Peyer's patch (tissue), 4 donors: Measurements from ENCODE around the gene NOL4L. TPM values are rescaled to one million over a fixed set of nuclear protein-coding genes. Genes with fewer than 3 reads are reported as not detected.
A peak's percentile ranks its signal among the peaks of the same experiment; 100 is the strongest.

ENCODE experiments used
- DNase-seq, 3 donors: peaks; one replicate each; pipeline ENCODE4 v3.0.0-alpha.2; 2017 to 2019
- H3K27ac ChIP-seq, 4 donors: fragments of 200-600 bp; sonication (generic); one replicate each; pipeline ENCODE4 v1.5.1; 2016 to 2019
- H3K27me3 ChIP-seq, 2 donors: fragments of 200-600 bp; sonication (generic); one replicate each; pipeline ENCODE4 v1.5.1; 2019
- H3K36me3 ChIP-seq, 3 donors: fragments of 200-600 bp; sonication (generic); one replicate each; pipeline ENCODE4 v1.5.1; 2016 to 2019
- H3K4me1 ChIP-seq, 4 donors: fragments of 200-600 bp; sonication (generic); one replicate each; pipeline ENCODE4 v1.5.1; 2016 to 2019
- H3K4me3 ChIP-seq, 4 donors: fragments of 200-600 bp; sonication (generic); 1 replicate in 3 of 4; 2 replicates in 1 of 4; pipeline ENCODE4 v1.5.1; 2016 to 2019; ENCODE audit warnings: mild to moderate bottlenecking in 1 of 4
- H3K9me3 ChIP-seq, 4 donors: fragments of 200-600 bp; sonication (generic); one replicate each; pipeline ENCODE4 v1.5.1; 2016 to 2019; ENCODE audit warnings: mild to moderate bottlenecking in 1 of 4
- POLR2A ChIP-seq, 2 donors: fragments of 450-650 bp; IDR thresholded peaks; one replicate each; pipeline ENCODE4 v1.5.1; 2017; ENCODE audit warnings: antibody characterized with exemption in 2 of 2, mild to moderate bottlenecking in 2 of 2, moderate library complexity in 2 of 2
- total RNA-seq, 4 donors: library from RNA; depleted of rRNA; stranded (reverse); fragments of >200 nt; gene quantifications; one replicate each; pipeline ENCODE4 v1.1.0, GENCODE V29; 2016
- TF ChIP-seq, protein P1 (sequence below), 6 experiments: fragments of 450-650 bp in 4 of 6; fragments of 200-600 bp in 2 of 6; sonication (generic) in 1 of 6; IDR thresholded peaks; one replicate each; pipeline ENCODE4 v1.5.1; 2017 to 2019; ENCODE audit warnings: antibody characterized with exemption in 6 of 6, mild to moderate bottlenecking in 3 of 6, moderate library complexity in 1 of 6

Gene NOL4L
- total RNA-seq, 4 donors from 2014 or later = 44.6 to 134 (median 109) TPM

DNA sequence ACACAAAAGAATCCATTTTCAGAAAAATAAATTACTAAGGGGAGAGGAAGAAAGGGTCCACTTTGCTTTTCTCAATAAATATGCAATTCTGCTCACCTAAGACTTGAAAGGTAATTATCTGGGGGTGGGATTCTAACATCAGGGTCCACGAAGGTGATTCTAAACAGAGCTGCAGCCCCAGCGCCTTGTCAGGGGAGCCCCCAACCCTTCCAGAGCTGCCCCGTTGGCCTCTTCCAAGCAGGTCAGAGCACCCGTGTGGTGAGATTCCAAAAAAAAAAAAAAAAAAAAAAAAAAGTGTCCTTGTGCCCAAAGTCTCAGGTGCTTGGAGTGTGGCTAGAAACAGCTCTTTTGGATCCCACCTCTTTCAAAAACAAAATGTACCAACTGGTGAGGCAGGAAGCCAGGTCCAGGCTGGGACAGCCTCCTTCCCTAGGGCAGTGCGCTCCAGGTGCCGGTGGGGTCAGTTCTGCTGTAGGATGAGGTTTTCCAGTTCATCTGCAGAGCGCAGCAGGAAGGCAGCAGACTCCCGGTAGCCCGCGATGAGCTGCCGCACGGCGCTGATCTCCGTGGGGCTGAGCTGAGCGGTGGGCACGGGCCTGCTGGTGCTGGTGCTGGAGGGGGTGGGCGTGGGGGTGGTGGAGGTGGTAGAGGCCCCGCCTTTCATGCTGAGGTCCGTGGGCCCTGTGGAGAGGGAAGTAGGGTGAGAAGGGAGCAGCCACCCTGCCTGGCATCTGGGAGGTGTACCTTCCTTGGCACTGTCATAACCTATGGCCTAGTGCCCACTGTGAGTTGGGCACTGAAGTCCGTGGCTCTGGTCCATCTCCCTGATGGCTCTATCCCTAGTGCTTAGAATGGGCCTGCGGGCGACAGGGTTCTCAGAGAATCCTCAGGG is 137.8 kb downstream of the NOL4L start:
- Histone ChIP-seq H3K9me3 (no peaks in the 10 kb centered on the region), H3K36me3 (peaks cover 0 to 89% (median 0%) of the 10 kb centered on the region in 3 donors), H3K4me1 (peaks cover 0 to 11% (median 0%) of the 10 kb centered on the region in 4 donors)

DNA sequence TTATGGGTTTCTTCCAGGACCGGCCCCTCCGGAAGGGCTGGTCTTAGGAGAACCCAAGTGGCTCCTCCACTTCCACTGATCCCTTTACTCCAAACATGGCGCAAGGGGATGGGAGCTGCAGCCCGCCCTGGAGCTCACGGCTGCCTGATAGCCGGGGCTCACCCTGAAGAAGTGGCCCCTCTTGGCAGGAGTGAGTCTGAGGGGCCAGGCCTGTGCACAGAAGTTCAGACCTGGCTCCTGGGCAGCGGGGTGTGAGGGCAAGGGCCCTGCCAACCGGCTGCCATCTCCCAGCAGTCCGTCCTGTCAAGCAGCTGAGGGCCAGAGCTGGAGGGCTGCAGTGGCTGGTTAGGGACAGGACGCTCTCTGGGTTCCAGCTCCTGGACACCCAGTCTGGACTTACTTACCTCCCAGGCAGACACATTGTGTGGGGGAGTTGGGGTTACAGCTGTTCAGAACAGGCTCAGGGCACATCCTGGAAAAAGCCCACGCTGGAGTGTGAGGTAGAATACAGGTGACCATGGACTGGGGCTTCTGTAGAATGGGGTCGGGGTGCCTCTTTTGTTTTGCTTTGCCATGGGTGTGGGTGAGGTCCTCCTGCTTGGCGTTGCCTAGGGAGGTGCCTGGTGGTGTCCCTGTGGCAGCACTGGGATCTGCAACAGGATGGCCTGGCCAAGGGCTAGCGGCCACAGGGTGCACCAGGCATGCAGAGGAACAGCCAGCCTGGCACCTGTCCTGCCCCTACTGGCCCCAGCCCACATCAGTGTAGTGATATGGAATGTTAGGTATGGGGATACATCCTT is 138.6 kb downstream of the NOL4L start:
- peaks cover 0 to 11% (median 0%) of the 10 kb centered on the region in 4 donors for H3K4me1 ChIP-seq
- TF ChIP-seq POLR2A (IDR thresholded peaks at IDR 0.05) = no peak
- TF ChIP-seq, protein P1, sequence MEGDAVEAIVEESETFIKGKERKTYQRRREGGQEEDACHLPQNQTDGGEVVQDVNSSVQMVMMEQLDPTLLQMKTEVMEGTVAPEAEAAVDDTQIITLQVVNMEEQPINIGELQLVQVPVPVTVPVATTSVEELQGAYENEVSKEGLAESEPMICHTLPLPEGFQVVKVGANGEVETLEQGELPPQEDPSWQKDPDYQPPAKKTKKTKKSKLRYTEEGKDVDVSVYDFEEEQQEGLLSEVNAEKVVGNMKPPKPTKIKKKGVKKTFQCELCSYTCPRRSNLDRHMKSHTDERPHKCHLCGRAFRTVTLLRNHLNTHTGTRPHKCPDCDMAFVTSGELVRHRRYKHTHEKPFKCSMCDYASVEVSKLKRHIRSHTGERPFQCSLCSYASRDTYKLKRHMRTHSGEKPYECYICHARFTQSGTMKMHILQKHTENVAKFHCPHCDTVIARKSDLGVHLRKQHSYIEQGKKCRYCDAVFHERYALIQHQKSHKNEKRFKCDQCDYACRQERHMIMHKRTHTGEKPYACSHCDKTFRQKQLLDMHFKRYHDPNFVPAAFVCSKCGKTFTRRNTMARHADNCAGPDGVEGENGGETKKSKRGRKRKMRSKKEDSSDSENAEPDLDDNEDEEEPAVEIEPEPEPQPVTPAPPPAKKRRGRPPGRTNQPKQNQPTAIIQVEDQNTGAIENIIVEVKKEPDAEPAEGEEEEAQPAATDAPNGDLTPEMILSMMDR (IDR thresholded peaks at IDR 0.05) = no peak
- no peaks in the 10 kb centered on the region for H3K27me3 ChIP-seq
- no peak overlapping the region for H3K27ac ChIP-seq
- no peaks in the 10 kb centered on the region for H3K9me3 ChIP-seq
- H3K36me3 ChIP-seq = peaks cover 0 to 85% (median 0%) of the 10 kb centered on the region in 3 donors
- DNase-seq = peak in 1 of 3 donors; percentile 37
- H3K4me3 ChIP-seq = no peak overlapping the region

More for the DNA sequence above, 137.8 kb downstream of the NOL4L start:
- DNase-seq = peak in 1 of 3 donors; percentile 41
- H3K4me3 ChIP-seq = no peak overlapping the region
- no peak overlapping the region for H3K27ac ChIP-seq
- H3K27me3 ChIP-seq = no peaks in the 10 kb centered on the region
- TF ChIP-seq POLR2A (IDR thresholded peaks at IDR 0.05) = no peak
- TF ChIP-seq, protein P1 (IDR thresholded peaks at IDR 0.05) = no peak

DNA sequence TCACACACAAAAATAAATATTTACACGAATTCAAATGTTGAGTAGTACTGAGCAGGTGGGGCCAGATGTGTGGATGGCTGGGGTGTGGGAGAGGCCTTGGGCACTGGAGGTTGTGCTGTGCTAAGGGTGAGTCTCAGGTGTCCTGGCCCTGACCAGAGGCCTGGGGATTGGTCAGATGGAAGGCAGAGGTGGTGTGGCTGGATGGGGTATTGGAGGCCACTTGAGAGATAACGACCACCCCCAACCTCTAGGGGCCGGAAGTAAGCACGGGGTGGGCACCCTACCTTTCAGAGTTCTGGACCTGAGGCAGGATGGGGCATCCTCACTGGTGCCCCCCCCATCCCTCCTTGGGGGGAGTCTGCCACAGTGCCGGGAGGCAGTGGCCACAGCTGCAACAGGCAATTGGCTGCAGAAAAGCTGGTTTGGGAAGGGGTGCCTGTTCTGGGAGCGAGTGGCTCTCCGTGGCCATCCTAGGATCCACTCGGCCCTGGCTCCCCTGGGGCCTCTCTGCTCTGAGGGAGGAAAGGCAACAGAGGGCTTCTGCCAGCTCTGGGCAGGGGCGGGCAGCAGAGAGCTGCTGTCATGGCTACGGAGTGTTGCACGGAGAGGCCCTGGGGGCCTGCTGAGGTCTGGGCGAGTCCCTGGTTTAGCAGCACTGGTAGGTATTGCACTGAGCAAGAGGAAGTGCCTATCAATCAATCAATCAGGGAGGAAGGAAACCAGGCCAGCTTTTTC is 139.4 kb downstream of the NOL4L start:
- Histone ChIP-seq H3K4me1 (peaks cover 0 to 13% (median 0%) of the 10 kb centered on the region in 4 donors), H3K36me3 (peaks cover 0 to 80% (median 0%) of the 10 kb centered on the region in 3 donors), H3K27ac (no peak overlapping the region), H3K4me3 (no peak overlapping the region), H3K27me3 (no peaks in the 10 kb centered on the region), H3K9me3 (no peaks in the 10 kb centered on the region)
- peak in 1 of 3 donors; percentile 37 for DNase-seq
- TF ChIP-seq, protein P1 (IDR thresholded peaks at IDR 0.05) = no peak
- no peak for TF ChIP-seq POLR2A (IDR thresholded peaks at IDR 0.05)

DNA sequence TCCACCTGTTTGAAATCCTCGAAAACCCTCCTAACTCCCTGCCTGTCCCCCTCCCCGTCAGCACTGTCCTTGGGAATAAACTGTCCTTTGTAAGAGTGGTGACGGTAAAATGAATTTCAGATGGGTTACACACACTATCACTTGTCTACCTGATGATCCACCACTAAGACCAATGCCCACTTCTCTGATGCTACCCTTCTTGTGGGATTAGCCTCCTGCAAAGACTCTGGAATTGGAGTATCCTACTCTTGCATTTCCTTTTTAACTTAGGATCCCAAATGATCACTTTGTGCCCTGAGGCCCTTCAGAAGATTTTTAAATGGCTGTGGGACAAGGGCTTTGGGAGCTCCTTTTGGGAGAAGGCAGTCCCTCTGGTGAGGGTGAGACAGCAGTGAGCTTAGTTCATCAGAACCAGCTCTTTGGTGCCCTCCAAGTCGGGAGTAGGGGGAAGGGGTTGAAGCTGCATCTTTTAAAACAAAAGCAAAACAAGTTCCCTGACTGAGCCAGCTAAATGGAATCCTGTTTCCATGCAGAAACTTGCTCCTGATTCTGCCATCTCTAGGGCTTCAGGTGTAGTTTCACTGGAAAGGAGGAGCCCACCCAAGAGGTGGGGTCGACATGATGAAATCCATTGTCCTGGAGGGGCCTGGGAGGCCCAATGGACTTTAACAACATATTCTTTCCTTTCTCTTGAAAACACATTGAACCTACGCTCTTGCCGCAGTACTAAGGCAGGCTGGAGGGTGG is 140.5 kb downstream of the NOL4L start:
- no peak overlapping the region for H3K4me3 ChIP-seq
- TF ChIP-seq, protein P1 (IDR thresholded peaks at IDR 0.05) = no peak
- TF ChIP-seq POLR2A (IDR thresholded peaks at IDR 0.05) = no peak
- peaks cover 0 to 15% (median 0%) of the 10 kb centered on the region in 4 donors for H3K4me1 ChIP-seq
- H3K27ac ChIP-seq = no peak overlapping the region
- H3K27me3 ChIP-seq = no peaks in the 10 kb centered on the region
- H3K9me3 ChIP-seq = no peaks in the 10 kb centered on the region
- peaks cover 0 to 69% (median 0%) of the 10 kb centered on the region in 3 donors for H3K36me3 ChIP-seq
- DNase-seq = peak in 1 of 3 donors; percentile 9
